Globus pallidus (tissue), 1 donor: ENCODE measurements around the gene SUGP2.

Source experiments
- DNase-seq: peaks from one replicate; pipeline ENCODE4 v3.0.0-alpha.2; 2015; ENCODE audit warnings: low spot score

Gene SUGP2

DNA sequence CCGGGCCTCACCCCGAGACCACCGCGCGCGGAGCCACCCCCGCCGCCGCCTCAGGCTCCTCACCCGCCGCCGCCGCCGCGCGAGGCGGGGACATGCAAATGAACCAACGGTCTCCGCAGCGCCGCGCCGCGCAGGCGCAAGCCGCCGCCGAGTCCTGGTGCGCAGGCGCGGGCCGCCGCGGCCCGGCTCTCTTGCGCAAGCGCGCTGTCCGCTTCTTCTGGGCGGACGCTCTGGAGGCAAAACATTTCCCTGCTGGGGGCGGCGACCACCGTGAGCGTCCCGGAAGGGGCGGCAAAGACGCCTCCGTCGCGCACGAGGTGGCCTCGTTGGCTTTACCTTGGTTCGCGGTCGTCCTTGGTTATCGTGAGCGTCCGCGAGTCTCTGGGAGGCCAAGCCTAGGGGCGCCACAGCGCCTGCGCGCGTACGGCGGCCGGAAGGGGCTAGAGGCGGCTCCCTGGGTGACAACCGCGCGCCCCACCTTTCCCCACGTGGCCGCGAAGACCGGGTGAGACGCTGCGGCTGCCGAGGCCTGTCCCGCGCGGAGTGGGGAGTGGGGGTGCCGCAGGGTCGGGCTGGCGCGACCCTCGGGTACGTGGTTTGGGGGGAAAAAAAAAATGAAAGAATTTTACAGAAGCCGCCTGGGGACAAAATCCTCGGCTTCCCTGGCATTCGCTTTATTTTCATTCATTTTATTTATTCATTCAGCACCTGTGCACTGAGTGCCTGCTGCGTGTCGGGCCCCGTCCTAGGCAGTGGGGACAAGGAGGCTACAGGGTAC, at the start of gene SUGP2, which contains the start of gene ARMC6:
Gene SUGP2, minus strand, starts transcription at position 92 of the 778 bp plus-strand sequence. CDS start 2,446 bp downstream, outside the sequence.
Gene ARMC6, plus strand, starts transcription at position 178 of the 778 bp plus-strand sequence. CDS start 607 bp downstream, outside the sequence.
- DNase-seq: peak; percentile 83

- DNase-seq: no peak
Measured at GRCh38 chr19:19081642-19082151, 48.4 kb upstream of the SUGP2 start.

DNA sequence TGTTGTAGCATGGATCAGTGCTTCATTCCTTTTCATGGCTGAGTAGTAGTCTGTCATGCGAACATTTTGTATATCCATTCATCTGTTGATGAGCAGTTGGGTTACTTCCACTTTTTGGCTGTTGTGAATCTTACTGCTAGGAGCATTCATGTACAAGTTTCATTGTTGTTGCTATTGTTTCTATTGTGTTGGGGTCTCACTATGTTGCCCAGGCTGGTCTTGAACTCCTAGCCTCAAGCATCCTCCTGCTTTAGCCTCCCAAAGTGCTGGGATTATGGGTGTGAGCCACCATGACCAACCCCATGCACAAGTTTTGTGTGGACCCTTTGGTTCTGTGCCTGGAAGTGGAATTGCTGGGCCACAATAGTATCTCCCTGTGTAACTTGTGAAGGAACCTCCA, 46.3 kb upstream of the SUGP2 start:
- DNase-seq: no peak

DNA sequence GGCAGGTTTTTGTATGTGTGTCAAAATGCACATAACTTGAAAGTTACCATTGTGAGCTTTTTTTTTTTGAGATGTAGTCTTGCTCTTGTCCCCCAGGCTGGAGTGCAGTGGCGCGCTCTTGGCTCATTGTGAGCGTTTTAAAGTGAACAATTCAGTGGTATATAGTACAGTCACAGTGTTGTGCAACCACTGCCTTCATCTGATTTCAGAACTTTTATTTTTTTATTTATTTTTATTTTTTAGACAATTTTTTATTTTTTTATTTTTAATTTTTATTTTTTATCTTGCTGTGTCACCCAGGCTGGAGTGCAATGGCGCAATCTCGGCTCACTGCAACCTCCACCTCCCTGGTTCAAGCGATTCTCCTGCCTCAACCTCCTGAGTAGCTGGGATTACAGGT, 45.5 kb upstream of the SUGP2 start:
- no peak for DNase-seq

- no peak for DNase-seq
Measured at GRCh38 chr19:19077103-19077502, 43.8 kb upstream of the SUGP2 start.

DNA sequence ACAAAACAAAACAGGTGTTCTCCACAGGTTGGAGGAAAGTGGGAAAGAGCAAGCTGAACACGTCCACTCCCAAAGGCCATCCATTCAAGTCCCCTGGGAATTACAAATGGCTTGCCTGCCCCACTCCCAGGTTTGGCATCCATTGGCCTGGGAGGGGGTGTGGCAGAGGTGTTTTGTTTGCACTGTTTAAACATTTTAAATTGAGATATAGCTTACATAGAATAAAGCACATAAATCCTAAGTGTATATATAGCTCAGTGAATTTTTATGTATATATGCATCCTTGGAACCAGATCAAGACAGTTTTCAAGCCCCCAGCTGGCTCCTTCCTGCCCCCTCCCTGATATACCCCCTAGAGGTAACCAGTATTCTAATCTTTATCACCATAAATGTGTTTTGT, 43.2 kb upstream of the SUGP2 start:
- no peak for DNase-seq

- DNase-seq: no peak
Measured at GRCh38 chr19:19075126-19075525, 41.8 kb upstream of the SUGP2 start.

- DNase-seq: no peak
Measured at GRCh38 chr19:19074196-19074882, 41.0 kb upstream of the SUGP2 start.

GRCh38 chr19:19071897-19072296, 38.6 kb upstream of the SUGP2 start:
- no peak for DNase-seq

- DNase-seq: peak; percentile 33
Measured at GRCh38 chr19:19068659-19069654, 35.6 kb upstream of the SUGP2 start.

- DNase-seq: peak; percentile 13
Measured at GRCh38 chr19:19067276-19068072, 34.2 kb upstream of the SUGP2 start.

DNA sequence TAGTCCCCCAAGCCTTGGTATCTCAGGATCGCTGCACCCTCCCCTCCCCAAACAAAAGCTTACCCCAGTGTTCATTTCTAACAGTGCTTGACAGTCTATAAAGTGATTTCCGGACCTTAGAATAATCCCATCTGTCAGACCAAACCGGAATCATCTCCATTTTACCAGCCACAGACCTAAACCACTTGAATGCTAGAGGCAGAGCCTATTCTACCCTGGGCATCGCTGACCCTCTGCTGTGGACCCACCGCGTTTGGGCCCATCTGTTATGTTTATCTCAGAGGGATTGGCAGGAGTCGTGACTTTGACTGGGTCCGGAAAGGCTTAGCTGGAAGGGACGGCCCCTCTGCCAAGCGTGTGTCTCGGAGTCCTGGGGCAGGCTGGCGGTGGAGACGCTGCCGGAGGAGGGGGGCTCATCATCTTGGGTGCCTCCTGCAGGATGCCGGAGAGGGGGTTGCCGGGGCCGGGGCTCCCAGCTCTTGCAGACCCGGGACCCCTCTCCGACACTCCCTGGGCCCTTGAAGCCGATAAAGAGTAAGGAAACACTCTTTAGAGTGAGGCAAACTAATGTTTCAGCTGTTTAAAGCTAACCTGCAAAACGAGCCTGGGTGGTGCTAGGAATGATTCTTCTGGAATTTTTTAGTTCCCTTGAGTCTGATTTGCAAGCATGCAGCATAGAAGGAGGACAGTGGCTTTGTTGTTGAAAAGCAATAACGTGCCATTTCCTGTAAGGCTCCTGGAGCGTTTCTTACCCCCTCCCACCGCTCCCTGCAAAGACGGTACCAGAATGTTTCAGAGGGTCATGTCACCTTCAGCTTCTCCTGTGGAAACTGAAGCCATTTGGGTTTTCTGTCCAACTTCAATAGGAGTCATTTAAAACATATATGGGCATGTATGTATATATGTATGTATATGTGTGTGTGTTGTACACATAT, 31.8 kb upstream of the SUGP2 start:
- no peak for DNase-seq

- no peak for DNase-seq
Measured at GRCh38 chr19:19064098-19064722, 30.9 kb upstream of the SUGP2 start.

DNA sequence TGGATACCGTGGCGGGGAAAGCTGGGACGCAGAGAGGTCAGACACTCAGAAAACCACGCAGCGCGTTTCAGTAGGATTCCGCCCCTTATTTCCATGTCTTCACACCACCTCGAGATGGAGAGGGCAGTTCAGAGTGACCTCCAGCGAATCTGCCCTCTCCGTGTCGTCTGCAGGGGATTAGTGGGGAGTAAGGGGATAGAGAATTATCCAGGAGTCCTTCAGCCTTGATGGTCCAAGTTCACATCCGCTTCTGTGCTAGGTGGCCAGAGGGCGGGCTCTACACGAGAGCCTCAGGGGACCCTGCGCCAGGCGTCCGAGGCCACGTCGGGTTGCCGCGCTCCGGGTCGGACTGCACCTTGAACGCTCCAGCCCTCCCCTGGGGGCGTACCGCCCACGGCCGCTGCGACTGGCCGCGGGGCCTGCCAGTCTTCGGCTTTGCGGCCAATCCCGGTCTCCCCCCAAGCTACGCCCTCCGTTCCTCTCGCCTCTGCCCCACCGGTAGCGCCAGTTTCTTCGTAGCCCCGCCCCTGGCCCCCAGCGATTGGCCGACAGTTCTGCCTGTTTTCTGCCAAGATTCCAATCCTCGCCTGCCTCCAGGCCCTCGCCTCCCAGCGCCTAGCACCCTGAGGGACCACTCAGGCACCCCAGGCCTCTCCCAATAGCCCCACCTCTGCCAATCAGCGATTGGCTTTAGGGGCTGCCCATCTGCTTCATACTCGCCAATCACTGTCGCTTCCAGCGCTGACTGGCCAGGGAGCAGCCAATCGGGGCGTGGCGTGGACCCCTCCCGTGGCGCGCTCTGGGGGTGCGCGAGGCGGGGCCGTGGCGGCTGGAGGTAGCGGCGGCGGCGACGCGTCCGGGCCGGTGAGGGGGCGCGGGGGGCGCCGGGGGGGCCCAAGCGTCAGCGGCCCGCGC, 30.1 kb upstream of the SUGP2 start, which contains the start of gene SLC25A42:
Gene SLC25A42, plus strand, starts transcription at position 812 of the 915 bp plus-strand sequence. CDS start 32,131 bp downstream, outside the sequence.
- peak; percentile 100 for DNase-seq

- no peak for DNase-seq
Measured at GRCh38 chr19:19062454-19063182, 29.3 kb upstream of the SUGP2 start.

DNA sequence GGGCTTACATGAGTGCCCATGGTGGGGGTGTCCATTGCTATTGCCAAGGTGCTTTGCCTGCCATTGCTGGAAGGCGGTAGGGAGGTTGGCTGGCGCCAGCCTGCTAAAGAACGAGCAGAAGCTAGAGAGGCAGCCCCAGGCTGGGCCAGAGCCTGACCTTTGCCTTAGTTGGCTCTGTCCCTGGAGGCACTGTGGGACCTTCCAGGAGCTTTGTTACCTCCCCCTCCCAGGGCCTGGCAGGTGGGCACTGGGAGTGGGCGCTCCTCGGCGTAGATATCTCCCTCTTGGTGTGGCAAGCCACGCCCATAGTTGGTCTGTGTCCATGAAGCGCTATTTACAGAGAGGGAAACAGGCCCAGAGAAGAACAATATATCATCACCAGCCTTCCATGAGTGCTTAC, 28.2 kb upstream of the SUGP2 start:
- DNase-seq: peak; percentile 28

DNA sequence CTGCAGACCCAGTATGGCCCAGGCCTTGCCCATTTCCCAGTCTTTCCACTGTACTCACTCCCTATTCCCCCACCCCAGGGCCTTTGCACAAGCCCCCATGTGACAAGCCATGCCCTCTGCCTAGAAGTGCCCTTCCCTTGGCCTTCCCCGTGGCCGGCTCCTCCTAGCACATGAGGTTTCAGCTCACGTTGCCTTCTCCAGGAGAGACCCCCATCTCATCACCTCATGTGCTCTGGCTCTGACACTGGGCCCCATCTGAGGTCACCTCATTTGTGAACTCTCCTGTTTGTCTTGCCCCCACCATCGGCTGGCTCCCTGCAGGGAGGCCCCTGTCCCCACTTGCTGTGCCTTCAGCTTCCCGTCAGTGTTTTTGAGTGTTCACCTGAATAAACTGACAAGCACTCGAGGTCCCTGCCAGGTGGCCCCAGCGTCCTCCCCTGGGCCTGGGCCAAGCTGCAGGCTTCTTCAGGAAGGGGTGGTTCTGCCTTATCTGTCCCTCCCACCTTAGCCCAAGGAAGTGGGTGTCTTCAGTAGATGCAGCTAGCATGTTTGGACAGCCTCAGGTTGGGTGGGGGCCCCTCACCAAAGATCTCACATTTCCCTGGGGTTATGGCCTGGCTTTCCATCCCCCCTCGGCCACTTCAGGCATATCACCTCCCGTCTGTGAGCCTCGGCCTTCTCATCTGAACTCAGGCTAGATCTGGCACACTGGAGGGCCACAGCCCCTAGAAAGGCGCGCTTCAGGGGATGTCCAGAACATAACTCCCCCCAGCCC, 26.7 kb upstream of the SUGP2 start:
- DNase-seq: no peak
